PFSK-1 (cell line): Measurements from ENCODE around the gene HSPA12A.

Source experiments
- FOXP2 ChIP-seq: optimal IDR thresholded peaks from 2 replicates; pipeline ENCODE3; 2011; ENCODE audit warnings: borderline replicate concordance, control low read depth, inconsistent platforms; ENCODE audit not compliant: insufficient read depth; ENCODE audit errors: extremely low read length, extremely low read depth
- POLR2AphosphoS5 ChIP-seq: IDR thresholded peaks from 2 replicates; pipeline ENCODE4 v1.6.1; 2012; ENCODE audit warnings: low read depth, mild to moderate bottlenecking, control low read depth, low read length, moderate library complexity
- SIN3A ChIP-seq: IDR thresholded peaks from 2 replicates; pipeline ENCODE4 v1.6.1; 2012; ENCODE audit warnings: mild to moderate bottlenecking, low read length, moderate library complexity, borderline replicate concordance; ENCODE audit not compliant: insufficient read depth
- TAF1 ChIP-seq: IDR thresholded peaks from 2 replicates; pipeline ENCODE4 v1.6.1; 2012; ENCODE audit warnings: low read length, control low read depth, borderline replicate concordance; ENCODE audit not compliant: insufficient read depth
- TF ChIP-seq, protein P1 (sequence below), 2 experiments: IDR thresholded peaks; 2 replicates each; pipeline versions ENCODE4 v1.6.1 to v1.8.0; 2011 to 2012; ENCODE audit warnings: low read depth in 2 of 2, low read length in 2 of 2, control low read depth in 1 of 2, inconsistent platforms in 1 of 2, mild to moderate bottlenecking in 1 of 2, moderate library complexity in 1 of 2; ENCODE audit not compliant: insufficient read depth in 1 of 2

The HSPA12A gene

GRCh38 chr10:116785867-116786266 lies 43.5 kb upstream of the HSPA12A start:
- TF ChIP-seq FOXP2, result no peak
- TF ChIP-seq TAF1, result no peak

- TF ChIP-seq FOXP2 (no peak), SIN3A (no peak), POLR2AphosphoS5 (no peak), TAF1 (no peak)
- TF ChIP-seq, protein P1, sequence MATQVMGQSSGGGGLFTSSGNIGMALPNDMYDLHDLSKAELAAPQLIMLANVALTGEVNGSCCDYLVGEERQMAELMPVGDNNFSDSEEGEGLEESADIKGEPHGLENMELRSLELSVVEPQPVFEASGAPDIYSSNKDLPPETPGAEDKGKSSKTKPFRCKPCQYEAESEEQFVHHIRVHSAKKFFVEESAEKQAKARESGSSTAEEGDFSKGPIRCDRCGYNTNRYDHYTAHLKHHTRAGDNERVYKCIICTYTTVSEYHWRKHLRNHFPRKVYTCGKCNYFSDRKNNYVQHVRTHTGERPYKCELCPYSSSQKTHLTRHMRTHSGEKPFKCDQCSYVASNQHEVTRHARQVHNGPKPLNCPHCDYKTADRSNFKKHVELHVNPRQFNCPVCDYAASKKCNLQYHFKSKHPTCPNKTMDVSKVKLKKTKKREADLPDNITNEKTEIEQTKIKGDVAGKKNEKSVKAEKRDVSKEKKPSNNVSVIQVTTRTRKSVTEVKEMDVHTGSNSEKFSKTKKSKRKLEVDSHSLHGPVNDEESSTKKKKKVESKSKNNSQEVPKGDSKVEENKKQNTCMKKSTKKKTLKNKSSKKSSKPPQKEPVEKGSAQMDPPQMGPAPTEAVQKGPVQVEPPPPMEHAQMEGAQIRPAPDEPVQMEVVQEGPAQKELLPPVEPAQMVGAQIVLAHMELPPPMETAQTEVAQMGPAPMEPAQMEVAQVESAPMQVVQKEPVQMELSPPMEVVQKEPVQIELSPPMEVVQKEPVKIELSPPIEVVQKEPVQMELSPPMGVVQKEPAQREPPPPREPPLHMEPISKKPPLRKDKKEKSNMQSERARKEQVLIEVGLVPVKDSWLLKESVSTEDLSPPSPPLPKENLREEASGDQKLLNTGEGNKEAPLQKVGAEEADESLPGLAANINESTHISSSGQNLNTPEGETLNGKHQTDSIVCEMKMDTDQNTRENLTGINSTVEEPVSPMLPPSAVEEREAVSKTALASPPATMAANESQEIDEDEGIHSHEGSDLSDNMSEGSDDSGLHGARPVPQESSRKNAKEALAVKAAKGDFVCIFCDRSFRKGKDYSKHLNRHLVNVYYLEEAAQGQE (IDR thresholded peaks at IDR 0.05; ENCODE audit: insufficient read depth in 1 of 2, low read depth in 2 of 2, low read length in 2 of 2), result no peak
Measured at GRCh38 chr10:116785282-116785681, 42.9 kb upstream of the HSPA12A start.

- TF ChIP-seq POLR2AphosphoS5 (no peak), SIN3A (no peak), TAF1 (no peak), FOXP2 (no peak)
- TF ChIP-seq, protein P1 (IDR thresholded peaks at IDR 0.05; ENCODE audit: insufficient read depth in 1 of 2, low read depth in 2 of 2, low read length in 2 of 2), result no peak
Measured at GRCh38 chr10:116784651-116785050, 42.3 kb upstream of the HSPA12A start.

DNA sequence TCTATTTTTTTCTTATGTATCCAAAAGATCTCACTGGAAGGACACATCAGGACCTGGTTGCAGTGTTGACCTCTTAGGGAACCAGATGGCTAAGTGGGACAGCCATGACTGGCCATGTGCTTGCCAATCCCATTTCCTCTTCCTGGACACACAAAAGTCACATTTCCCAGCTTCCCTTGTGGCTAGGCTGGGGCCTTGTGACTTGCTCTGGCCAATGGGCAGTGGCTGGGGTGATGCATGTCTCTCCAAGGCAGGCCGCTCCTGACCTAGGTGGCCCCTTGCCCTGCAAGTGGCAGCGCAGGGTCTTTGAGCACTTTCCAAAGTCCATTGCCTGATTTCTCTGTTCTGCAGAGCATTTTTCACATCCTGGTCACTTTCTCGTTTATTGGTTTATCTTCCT lies 41.7 kb upstream of the HSPA12A start:
- no peak for TF ChIP-seq SIN3A
- TF ChIP-seq FOXP2, result no peak
- TF ChIP-seq POLR2AphosphoS5, result no peak
- TF ChIP-seq, protein P1 (IDR thresholded peaks at IDR 0.05; ENCODE audit: insufficient read depth in 1 of 2, low read depth in 2 of 2, low read length in 2 of 2), result no peak
- no peak for TF ChIP-seq TAF1

DNA sequence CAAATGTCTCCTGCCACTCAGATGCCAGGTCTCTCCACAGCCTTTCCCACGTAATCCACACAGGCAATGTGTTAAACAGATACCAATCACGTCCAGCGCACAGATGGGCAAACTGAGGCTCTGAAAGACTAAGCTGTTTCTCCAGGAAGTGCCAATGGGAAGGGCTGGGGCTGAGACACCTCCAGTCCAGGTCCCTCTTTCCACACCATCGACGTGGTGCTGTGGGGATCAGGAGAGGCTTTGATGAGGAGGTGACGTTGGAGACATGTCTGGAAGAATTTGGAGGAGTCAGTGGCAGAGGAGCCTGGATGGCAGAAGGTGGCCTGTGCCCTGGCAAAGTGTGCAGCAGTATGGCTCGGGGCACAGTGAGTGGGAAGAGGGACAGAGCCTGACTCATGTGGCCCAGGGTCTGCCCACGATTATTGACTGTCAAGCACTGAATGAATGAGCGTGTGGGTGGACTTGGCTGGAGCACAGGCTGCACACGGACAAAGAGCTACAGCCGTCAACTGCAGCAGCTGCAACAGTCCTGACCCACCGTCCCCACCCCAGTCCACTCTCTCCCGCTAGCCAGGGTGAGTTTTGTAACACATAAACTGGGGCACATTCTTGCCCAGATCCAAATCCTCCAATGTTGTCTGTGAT lies 40.8 kb upstream of the HSPA12A start:
- no peak for TF ChIP-seq TAF1
- TF ChIP-seq, protein P1 (IDR thresholded peaks at IDR 0.05; ENCODE audit: insufficient read depth in 1 of 2, low read depth in 2 of 2, low read length in 2 of 2), result no peak
- TF ChIP-seq FOXP2, result no peak
- TF ChIP-seq SIN3A, result no peak
- no peak for TF ChIP-seq POLR2AphosphoS5
